Measurements from ENCODE around the gene SEC14L1. TPM values are rescaled to one million over a fixed set of nuclear protein-coding genes. Genes with fewer than 3 reads are reported as not detected.

The SEC14L1 gene
- total RNA-seq, 1 experiment from 2014 or later = 279 TPM

DNA sequence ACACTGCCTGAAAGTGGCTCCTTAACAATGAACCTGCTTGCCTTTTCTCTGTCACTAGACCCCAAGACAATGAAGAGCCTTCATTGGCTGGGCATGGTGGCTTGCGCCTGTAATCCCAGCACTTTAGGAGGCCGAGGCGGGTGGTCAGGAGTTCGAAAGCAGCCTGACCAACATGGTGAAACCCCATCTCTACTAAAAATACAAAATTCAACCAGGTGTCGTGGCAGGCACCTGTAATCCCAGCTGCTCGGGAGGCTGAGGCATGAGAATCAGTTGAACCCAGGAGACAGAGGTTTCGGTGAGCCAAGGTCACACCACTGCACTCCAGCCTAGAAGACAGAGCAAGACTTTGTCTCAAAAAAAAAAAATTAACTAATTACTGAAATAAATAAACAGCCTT lies 45.3 kb upstream of the SEC14L1 start:
- Histone ChIP-seq H3K4me1 (ENCODE audit: control insufficient read depth, insufficient read depth, low read length) (peaks cover 21% of the 10 kb centered on the region), H3K36me3 (ENCODE audit: control insufficient read depth, insufficient read depth, low read length) (peaks cover 24% of the 10 kb centered on the region), H3K4me3 (ENCODE audit: low read depth in 2 of 2, low read length in 2 of 2) (no peak overlapping the region), H3K27ac (ENCODE audit: low read length) (peak overlapping the region; percentile 72), H3K27me3 (ENCODE audit: control insufficient read depth, insufficient read depth, low read length) (no peaks in the 10 kb centered on the region), H3K9me3 (ENCODE audit: control insufficient read depth, insufficient read depth, low read depth, low read length) (no peaks in the 10 kb centered on the region)
- DNase-seq (ENCODE audit: low read depth, low spot score) = no peak
- no TSS peak for BruUV-seq (replicated peaks)
- intact Hi-C loops (cut with micrococcal nuclease; ENCODE audit: unreplicated experiment) = loop anchor here (5.0 kb wide), 1 partner anchor 37 kb away; no protein-coding TSS in a partner anchor
- no peak for ATAC-seq
- in situ Hi-C loops (cut with HindIII; ENCODE audit: low pct_unique_long_range_greater_than_20kb, low sequenced_read_pairs) = no loop called here
- ChIA-PET CTCF (interaction anchor here (0.6 to 0.7 kb wide), 3 partner anchors 13 to 863 kb away, joined by 4 to 5 read pairs (median 5); partner anchors contain the start of gene TNRC6C), POLR2A (interaction anchor here (0.5 to 0.7 kb wide), 4 partner anchors 8 to 381 kb away, joined by 3 to 9 read pairs (median 5); no protein-coding TSS in a partner anchor)
- TF ChIP-seq SIN3A (IDR thresholded peaks at IDR 0.05; ENCODE audit: borderline replicate concordance, insufficient read depth, low read depth, low read length) = no peak
- TF ChIP-seq POLR2AphosphoS5 (IDR thresholded peaks at IDR 0.05; ENCODE audit: low read depth, low read length) = peak; percentile 39; the same call in 1 of the 2 replicates
- TF ChIP-seq, protein P1, sequence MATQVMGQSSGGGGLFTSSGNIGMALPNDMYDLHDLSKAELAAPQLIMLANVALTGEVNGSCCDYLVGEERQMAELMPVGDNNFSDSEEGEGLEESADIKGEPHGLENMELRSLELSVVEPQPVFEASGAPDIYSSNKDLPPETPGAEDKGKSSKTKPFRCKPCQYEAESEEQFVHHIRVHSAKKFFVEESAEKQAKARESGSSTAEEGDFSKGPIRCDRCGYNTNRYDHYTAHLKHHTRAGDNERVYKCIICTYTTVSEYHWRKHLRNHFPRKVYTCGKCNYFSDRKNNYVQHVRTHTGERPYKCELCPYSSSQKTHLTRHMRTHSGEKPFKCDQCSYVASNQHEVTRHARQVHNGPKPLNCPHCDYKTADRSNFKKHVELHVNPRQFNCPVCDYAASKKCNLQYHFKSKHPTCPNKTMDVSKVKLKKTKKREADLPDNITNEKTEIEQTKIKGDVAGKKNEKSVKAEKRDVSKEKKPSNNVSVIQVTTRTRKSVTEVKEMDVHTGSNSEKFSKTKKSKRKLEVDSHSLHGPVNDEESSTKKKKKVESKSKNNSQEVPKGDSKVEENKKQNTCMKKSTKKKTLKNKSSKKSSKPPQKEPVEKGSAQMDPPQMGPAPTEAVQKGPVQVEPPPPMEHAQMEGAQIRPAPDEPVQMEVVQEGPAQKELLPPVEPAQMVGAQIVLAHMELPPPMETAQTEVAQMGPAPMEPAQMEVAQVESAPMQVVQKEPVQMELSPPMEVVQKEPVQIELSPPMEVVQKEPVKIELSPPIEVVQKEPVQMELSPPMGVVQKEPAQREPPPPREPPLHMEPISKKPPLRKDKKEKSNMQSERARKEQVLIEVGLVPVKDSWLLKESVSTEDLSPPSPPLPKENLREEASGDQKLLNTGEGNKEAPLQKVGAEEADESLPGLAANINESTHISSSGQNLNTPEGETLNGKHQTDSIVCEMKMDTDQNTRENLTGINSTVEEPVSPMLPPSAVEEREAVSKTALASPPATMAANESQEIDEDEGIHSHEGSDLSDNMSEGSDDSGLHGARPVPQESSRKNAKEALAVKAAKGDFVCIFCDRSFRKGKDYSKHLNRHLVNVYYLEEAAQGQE (IDR thresholded peaks at IDR 0.05; ENCODE audit: insufficient read depth in 1 of 2, low read depth in 2 of 2, low read length in 1 of 2) = no peak

DNA sequence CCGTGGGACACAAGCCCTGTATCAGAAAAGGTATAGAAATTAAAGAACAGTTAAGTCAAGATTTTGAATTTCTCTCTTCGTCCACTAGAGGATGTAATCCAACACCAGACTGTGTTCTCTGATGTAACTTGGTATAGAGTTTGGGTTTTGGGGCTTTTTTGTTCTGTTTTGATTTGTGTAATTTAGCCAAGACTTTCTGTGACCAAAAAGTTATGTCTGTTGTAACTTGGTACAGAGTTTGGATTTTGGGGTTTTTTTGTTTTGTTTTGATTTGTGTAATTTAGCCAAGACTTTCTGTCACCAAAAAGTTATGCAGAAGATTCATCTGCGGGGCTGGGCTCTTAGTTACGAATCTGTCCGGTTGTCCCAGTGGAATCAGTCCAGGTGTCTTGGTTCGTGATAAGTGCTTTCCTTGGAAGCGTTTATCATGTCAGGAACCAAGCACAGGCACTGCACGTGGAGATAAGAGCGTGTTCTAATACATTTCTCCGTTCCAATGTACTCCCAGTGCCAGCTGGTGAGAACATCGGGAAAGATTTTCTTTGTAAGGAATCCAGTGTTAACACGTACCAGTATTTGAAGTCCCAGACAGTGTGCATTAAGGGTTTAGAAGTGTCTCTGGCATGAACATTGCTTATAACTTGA lies 44.1 kb upstream of the SEC14L1 start:
- no peak overlapping the region for H3K4me3 ChIP-seq (ENCODE audit: low read depth in 2 of 2, low read length in 2 of 2)
- CTCF ChIA-PET = no interaction called here
- DNase-seq (ENCODE audit: low read depth, low spot score) (peak; percentile 41), ATAC-seq (no peak; the same call in 1 of the 2 replicates)
- H3K27ac ChIP-seq (ENCODE audit: low read length) = peak overlapping the region; percentile 81
- H3K27me3 ChIP-seq (ENCODE audit: control insufficient read depth, insufficient read depth, low read length) = no peaks in the 10 kb centered on the region
- H3K9me3 ChIP-seq (ENCODE audit: control insufficient read depth, insufficient read depth, low read depth, low read length) = no peaks in the 10 kb centered on the region
- in situ Hi-C loops (cut with HindIII; ENCODE audit: low pct_unique_long_range_greater_than_20kb, low sequenced_read_pairs) = no loop called here
- H3K36me3 ChIP-seq (ENCODE audit: control insufficient read depth, insufficient read depth, low read length) = peaks cover 24% of the 10 kb centered on the region
- intact Hi-C loops (cut with micrococcal nuclease; ENCODE audit: unreplicated experiment) = loop anchor here (5.0 kb wide), 1 partner anchor 36 kb away; no protein-coding TSS in a partner anchor
- H3K4me1 ChIP-seq (ENCODE audit: control insufficient read depth, insufficient read depth, low read length) = peaks cover 18% of the 10 kb centered on the region; the same call in 1 of the 2 replicates
- no TSS peak for BruUV-seq (replicated peaks)
- TF ChIP-seq TCF7L2 (IDR thresholded peaks at IDR 0.05; ENCODE audit: low read depth, low read length) (no peak), SIN3A (IDR thresholded peaks at IDR 0.05; ENCODE audit: borderline replicate concordance, insufficient read depth, low read depth, low read length) (no peak)
- TF ChIP-seq, protein P1 (IDR thresholded peaks at IDR 0.05; ENCODE audit: insufficient read depth in 1 of 2, low read depth in 2 of 2, low read length in 1 of 2) = no peak
- TF ChIP-seq, protein P2, sequence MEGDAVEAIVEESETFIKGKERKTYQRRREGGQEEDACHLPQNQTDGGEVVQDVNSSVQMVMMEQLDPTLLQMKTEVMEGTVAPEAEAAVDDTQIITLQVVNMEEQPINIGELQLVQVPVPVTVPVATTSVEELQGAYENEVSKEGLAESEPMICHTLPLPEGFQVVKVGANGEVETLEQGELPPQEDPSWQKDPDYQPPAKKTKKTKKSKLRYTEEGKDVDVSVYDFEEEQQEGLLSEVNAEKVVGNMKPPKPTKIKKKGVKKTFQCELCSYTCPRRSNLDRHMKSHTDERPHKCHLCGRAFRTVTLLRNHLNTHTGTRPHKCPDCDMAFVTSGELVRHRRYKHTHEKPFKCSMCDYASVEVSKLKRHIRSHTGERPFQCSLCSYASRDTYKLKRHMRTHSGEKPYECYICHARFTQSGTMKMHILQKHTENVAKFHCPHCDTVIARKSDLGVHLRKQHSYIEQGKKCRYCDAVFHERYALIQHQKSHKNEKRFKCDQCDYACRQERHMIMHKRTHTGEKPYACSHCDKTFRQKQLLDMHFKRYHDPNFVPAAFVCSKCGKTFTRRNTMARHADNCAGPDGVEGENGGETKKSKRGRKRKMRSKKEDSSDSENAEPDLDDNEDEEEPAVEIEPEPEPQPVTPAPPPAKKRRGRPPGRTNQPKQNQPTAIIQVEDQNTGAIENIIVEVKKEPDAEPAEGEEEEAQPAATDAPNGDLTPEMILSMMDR (IDR thresholded peaks at IDR 0.05) = peak; percentile 94
- POLR2A ChIA-PET = no interaction called here
